HG03469 (cell line): ENCODE data around the gene LCP1.
"Not testable (repeated sequence)": the region's sequence is repeated elsewhere in the genome, so short reads cannot be mapped to it uniquely, and the experiment has no call there.

Source experiments
- ATAC-seq: cut with Tn5 transposase; IDR thresholded peaks from one replicate; pipeline ENCODE4 v1.9.1; 2021; ENCODE audit warnings: mild to moderate bottlenecking, moderate library complexity, moderate number of reproducible peaks; ENCODE audit not compliant: unreplicated experiment

The LCP1 gene, protein sequence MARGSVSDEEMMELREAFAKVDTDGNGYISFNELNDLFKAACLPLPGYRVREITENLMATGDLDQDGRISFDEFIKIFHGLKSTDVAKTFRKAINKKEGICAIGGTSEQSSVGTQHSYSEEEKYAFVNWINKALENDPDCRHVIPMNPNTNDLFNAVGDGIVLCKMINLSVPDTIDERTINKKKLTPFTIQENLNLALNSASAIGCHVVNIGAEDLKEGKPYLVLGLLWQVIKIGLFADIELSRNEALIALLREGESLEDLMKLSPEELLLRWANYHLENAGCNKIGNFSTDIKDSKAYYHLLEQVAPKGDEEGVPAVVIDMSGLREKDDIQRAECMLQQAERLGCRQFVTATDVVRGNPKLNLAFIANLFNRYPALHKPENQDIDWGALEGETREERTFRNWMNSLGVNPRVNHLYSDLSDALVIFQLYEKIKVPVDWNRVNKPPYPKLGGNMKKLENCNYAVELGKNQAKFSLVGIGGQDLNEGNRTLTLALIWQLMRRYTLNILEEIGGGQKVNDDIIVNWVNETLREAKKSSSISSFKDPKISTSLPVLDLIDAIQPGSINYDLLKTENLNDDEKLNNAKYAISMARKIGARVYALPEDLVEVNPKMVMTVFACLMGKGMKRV

DNA sequence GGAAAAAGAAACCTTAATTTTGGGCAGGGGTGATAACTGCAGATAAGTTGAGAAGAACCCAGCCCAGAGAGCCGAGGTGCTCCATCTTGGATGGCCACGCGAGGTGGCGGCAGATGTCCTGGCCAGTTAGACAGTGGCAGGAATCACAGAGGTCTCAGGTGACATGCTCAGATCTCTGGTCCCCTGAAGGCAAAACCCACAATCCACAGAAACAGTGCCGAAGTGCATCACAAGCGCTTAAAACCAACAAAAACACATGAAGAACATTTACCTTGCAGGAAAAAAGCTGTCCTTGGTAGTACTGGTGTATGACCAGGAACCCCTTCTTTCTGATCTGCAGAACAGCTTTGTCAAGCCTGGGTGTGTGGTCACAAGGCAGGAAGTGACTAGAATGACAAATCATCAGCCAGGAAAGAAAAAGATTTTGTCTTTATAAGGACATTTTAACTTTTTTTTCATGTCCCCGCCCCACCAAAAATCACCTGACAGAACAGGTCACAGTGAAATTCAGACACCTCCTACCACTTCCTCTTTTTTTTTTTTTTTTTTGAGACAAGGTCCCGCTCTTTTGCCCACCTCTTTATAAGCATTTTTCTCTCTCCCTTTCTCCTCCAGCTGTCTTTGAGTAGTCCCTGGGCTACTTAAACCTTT lies at the start of gene LCP1:
LCP1 (minus strand) TSS at position 338 of the 651 bp plus-strand sequence. CDS start 22,515 bp downstream, outside the sequence.
- peak; percentile 39 for ATAC-seq

DNA sequence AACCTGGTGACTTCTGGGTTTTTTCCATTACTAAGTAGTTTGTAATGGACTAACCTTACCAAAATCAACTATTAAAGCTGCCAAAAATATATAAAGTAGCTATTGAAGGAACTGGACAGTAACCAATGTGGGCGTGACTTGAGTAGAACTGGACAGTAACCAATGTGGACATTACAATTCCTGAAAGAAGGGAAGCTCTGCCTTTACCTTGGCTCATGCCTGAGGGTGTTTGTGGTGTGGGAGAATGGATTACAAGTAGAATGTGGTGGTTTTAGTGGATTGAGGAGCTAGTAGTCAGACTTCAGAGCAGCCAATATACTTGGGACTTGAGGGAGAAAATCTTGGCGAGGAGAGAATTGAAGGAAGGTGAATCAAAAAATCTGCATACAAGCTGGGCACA lies 47.3 kb upstream of the LCP1 start:
- ATAC-seq: no peak

GRCh38 chr13:46220234-46220633 lies 38.3 kb upstream of the LCP1 start:
- ATAC-seq: not testable (repeated sequence)

DNA sequence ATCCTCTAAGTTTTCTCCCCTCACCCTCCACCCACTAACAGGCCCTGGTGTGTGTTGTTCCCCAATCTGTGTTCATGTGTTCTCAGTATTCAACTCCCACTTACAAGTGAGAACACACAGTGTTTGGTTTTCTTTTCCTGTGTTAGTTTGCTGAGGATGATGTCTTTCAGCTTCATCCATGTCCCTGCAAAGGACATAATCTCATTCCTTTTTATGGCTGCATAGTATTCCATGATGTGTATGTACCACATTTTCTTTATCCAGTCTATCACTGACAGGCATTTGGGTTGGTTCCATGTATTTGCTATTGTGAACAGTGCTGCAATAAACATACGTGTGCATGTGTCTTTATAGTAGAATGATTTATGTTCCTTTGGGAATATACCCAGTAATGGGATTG lies 32.8 kb upstream of the LCP1 start:
- ATAC-seq: not testable (repeated sequence)

DNA sequence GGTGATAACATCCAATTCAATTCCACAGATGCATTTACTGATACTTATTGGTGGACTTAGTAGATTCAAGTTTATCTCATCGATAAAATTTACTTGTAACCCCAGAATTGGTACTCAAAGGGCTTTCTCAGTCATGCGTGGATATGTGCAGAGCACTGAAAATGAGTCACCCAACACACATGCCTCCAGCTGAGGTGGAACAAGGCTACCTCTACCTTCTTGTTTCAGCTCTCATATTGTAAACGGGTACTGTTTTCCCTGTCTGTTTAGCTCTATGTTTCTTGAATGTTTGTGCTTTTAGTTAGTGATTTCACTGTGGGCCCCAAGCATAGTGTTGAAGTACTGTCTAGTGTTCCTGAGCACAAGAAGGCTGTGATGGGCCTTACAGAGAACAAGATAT lies 31.3 kb upstream of the LCP1 start:
- no peak for ATAC-seq

DNA sequence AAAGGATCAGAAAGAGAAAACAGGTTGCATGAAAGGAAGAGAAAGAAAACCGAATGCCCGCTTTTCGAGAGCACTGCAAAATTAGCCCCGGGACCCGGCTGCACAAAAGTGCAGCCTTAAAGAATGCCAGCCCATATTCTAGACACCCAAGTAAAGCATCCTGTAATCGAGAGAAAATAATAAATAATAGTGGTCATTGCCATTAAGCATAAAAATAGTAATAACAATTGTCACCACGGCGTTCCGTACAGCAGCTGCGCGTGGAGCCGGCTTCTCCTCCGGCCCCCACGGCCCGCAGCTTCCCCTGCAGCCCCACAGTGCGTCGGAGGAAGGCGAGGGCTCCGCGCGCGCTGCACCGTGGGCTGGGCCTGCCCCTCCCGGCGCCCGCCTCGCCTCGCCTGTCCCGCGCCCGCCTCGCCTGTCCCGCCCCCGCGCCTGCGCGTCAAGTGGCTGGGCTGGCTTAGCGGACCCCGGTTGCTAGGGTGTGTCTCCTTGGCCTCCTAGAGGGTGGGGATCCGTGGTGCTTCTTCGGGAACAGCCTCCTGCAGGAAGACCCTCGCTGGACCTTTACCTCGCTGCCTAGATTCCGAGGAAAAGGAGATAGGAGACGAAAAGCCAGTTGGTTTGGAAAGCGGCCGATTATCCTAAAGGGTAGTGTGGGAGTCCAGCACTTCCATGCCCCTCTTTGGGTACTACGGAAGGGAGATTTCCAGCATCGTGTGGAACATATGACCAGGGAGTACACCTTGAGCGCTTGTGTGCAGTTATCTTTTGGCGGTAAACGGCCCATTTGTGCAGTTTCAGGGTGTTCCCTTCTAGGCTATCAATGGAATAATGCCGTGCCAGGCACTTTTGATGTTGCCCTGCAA lies 29.7 kb upstream of the LCP1 start, which contains the start of gene LRRC63:
LRRC63 (plus strand) TSS at position 446 of the 869 bp plus-strand sequence. CDS start 1,107 bp downstream, outside the sequence.
- ATAC-seq: peak; percentile 85

GRCh38 chr13:46211116-46211482 lies 29.1 kb upstream of the LCP1 start:
- ATAC-seq: no peak

- ATAC-seq: no peak
Measured at GRCh38 chr13:46210362-46211083, 28.5 kb upstream of the LCP1 start.

DNA sequence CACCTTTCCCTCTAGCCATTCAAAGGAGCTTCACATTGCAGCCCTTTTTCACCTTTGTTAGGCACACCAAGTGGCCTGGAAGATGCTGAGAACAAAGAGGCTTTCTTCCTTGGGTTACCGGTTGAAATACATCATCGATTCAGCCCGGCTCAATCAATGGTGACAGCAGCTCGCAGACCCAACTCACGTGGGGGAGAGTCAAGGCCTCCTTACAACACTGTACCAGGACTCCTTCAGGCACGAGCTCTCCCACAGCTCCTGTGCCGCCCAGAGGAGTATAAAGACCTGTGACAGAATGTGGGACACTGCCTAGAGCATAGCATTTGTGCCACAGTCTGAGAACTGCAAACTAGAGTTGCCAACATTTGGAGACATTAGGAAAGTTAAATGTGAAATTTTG lies 25.9 kb upstream of the LCP1 start:
- ATAC-seq: no peak

DNA sequence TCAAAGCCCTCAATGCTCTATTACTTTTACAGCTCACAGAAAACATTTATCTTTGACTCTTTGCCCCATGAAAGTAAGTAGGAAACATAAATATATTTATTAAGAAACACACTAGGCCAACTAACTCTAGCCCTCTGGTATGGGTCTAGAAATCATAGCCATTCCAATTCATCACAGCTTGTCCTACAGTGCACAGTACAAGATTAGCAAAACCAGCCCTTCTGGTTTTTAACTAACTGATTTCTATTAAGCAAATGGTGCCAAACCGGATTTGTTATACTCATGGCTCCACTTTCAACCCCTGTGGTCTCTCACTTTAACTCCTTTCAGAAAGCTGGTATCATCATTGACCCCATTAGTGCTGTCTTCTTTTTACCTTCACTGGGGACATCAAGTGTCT lies 24.2 kb upstream of the LCP1 start:
- ATAC-seq: no peak

- no peak for ATAC-seq
Measured at GRCh38 chr13:46202966-46203365, 21.0 kb upstream of the LCP1 start.

DNA sequence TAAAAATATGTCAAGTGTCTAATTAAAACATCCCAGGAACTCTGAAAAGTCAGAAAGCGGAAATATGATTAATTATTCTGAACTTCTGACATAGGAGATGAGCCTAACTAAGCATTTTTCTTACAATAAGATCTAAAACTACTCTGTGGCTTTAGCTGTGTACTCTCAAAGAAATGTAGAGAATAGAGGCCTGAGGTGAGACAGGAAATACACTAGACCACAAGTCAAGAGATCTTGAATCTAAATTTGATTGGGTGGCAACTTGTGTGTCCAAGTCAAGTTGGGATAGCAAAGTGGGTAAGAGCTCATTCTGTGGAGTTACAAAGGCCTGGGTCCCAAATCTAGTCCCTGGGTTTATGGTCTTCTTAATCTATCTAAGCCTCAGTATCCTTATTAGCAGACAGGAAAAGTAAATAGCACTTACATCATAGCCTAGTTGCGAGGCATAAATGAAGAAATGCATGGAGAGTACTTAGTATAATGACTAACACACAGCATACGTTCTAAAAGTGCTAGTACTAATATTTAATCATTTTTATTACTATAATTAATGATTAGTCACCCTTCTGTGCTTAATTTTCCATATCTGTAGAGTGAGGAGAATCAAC lies 20.3 kb upstream of the LCP1 start:
- ATAC-seq: no peak

DNA sequence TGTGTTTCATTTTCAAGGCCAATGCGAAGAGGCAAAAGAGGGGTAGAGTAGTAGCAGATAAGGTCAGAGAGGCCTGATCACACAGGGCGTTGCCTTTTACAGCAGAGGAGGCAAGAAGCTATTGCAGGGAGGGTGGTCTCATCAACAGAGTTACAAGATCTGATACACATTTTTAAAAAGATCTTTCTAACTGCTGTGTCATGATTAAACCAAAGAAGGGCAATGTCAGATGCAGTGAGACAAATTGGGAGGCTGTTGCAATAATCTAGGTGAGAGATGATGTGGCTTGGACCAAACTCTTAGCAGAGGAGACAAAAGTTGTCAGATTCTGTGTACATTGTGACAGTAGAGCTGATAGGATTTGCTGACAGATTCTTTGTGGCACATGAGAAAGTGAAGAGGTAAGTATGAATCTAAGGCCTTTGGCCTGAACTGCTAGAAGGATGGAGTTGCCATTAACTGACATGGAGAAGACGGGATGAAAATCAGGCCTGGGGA lies 16.8 kb upstream of the LCP1 start:
- ATAC-seq: no peak

DNA sequence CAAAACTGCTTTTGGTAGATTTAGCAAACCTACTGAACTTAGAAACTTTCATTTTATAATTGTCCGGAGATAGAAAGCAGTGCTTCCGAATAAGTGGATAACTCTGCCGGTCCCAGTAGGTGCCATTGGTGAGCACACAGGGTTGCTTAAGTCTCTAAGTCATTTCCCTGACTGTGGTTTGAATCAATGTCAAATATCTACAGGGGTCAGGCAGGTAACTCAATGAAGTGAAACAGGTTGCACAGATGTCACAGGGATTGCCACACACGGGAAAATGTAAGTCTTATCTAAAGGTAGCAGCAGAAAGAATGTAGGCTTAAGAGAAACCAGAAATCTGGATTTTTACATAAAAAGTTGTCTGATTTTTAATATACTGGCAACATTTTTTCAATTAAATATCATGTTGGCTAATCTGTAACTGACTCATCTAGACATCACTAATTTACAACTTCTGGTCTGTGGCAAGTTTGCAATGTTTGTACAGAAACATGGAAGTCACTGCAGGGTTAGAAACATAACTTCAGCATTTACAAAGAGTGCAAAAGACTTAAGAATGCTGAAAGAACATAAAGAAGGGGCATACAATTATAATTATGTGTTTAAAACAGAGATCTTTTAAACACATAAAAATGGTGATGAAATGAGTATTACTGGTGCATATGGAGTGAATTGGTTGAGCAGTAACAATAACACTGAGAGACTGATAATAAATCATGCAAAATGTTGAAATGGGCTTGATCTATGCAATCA lies 15.5 kb upstream of the LCP1 start:
- no peak for ATAC-seq

GRCh38 chr13:46195016-46195415 lies 13.0 kb upstream of the LCP1 start:
- ATAC-seq: no peak

DNA sequence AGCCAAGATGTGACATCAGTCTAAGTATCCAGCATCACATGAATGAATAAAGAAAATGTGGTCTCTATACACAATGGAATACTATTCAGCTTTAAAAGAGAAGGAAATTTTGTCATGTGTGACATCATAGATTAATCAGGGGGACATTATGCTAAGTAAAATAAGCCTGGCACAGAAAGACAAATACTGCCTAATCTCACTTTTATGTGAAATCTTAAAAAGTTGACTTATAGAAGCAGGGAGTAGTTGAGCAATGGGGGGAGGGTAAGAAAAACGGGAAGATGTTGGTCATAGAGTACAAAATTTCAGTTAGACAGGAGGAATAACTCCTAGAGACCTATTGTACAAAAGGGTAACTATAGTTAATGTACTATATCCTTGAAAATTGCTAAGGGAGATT lies 10.4 kb upstream of the LCP1 start:
- ATAC-seq: no peak

GRCh38 chr13:46185634-46186033 lies 3.7 kb upstream of the LCP1 start:
- ATAC-seq: no peak

GRCh38 chr13:46184277-46184699 lies 2.3 kb upstream of the LCP1 start:
- peak; percentile 32 for ATAC-seq
